ENCODE data around the gene BDKRB2. TPM values are rescaled to one million over a fixed set of nuclear protein-coding genes. Genes with fewer than 3 reads are reported as not detected.

Gene BDKRB2
- polyA plus RNA-seq, 2 of the 4 experiments (the other 2 are of a cell fraction): 13.9 to 21.6 TPM

GRCh38 chr14:96284430-96284829, 79.8 kb downstream of the BDKRB2 start:
- CTCF ChIA-PET: interaction anchor here (1.3 to 18.7 kb wide), 3 partner anchors 9 to 183 kb away, joined by 4 to 486 read pairs (median 8); no protein-coding TSS in a partner anchor
- H3K4me1 ChIP-seq: peaks cover 20% of the 10 kb centered on the region
- WGBS (ENCODE audit: missing lambda C conversion rate): 17% methylated on average over 1 of the region's 1 CpG
- POLR2A ChIA-PET: no interaction called here
- H3K27ac ChIP-seq: no peak overlapping the region
- FAIRE-seq (no peak), DNase-seq (ENCODE audit: low read depth in 1 of 2, low spot score in 1 of 2) (no peak), ATAC-seq (no peak)
- TF ChIP-seq CBX8 (IDR thresholded peaks at IDR 0.05): no peak
- TF ChIP-seq ZNF302 (CRISPR knock-in tag; IDR thresholded peaks at IDR 0.05): no peak
- TF ChIP-seq, protein P1, sequence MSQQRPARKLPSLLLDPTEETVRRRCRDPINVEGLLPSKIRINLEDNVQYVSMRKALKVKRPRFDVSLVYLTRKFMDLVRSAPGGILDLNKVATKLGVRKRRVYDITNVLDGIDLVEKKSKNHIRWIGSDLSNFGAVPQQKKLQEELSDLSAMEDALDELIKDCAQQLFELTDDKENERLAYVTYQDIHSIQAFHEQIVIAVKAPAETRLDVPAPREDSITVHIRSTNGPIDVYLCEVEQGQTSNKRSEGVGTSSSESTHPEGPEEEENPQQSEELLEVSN (IDR thresholded peaks at IDR 0.05; ENCODE audit: borderline replicate concordance, low read depth): no peak
- TF ChIP-seq POLR2A (IDR thresholded peaks at IDR 0.05; ENCODE audit: low read length): no peak
- TF ChIP-seq PBX3 (IDR thresholded peaks at IDR 0.05): no peak
- no peak for TF ChIP-seq RARB (CRISPR knock-in tag; IDR thresholded peaks at IDR 0.05)
- TF ChIP-seq, protein P2, sequence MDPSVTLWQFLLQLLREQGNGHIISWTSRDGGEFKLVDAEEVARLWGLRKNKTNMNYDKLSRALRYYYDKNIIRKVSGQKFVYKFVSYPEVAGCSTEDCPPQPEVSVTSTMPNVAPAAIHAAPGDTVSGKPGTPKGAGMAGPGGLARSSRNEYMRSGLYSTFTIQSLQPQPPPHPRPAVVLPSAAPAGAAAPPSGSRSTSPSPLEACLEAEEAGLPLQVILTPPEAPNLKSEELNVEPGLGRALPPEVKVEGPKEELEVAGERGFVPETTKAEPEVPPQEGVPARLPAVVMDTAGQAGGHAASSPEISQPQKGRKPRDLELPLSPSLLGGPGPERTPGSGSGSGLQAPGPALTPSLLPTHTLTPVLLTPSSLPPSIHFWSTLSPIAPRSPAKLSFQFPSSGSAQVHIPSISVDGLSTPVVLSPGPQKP (IDR thresholded peaks at IDR 0.05; ENCODE audit: low read depth, low read length): no peak
- TF ChIP-seq RNF2 (IDR thresholded peaks at IDR 0.05; ENCODE audit: borderline replicate concordance, low read depth): no peak
- TF ChIP-seq HDAC2 (IDR thresholded peaks at IDR 0.05): no peak
- no peak for TF ChIP-seq HOXB13 (CRISPR knock-in tag; IDR thresholded peaks at IDR 0.05; ENCODE audit: low read depth)
- no peak for TF ChIP-seq FOXS1 (CRISPR knock-in tag; IDR thresholded peaks at IDR 0.05)
- no peak for TF ChIP-seq CHD4 (IDR thresholded peaks at IDR 0.05; ENCODE audit: borderline replicate concordance)
- TF ChIP-seq CBX2 (IDR thresholded peaks at IDR 0.05; ENCODE audit: borderline replicate concordance, low read depth): no peak
- TF ChIP-seq, protein P3, sequence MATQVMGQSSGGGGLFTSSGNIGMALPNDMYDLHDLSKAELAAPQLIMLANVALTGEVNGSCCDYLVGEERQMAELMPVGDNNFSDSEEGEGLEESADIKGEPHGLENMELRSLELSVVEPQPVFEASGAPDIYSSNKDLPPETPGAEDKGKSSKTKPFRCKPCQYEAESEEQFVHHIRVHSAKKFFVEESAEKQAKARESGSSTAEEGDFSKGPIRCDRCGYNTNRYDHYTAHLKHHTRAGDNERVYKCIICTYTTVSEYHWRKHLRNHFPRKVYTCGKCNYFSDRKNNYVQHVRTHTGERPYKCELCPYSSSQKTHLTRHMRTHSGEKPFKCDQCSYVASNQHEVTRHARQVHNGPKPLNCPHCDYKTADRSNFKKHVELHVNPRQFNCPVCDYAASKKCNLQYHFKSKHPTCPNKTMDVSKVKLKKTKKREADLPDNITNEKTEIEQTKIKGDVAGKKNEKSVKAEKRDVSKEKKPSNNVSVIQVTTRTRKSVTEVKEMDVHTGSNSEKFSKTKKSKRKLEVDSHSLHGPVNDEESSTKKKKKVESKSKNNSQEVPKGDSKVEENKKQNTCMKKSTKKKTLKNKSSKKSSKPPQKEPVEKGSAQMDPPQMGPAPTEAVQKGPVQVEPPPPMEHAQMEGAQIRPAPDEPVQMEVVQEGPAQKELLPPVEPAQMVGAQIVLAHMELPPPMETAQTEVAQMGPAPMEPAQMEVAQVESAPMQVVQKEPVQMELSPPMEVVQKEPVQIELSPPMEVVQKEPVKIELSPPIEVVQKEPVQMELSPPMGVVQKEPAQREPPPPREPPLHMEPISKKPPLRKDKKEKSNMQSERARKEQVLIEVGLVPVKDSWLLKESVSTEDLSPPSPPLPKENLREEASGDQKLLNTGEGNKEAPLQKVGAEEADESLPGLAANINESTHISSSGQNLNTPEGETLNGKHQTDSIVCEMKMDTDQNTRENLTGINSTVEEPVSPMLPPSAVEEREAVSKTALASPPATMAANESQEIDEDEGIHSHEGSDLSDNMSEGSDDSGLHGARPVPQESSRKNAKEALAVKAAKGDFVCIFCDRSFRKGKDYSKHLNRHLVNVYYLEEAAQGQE (IDR thresholded peaks at IDR 0.05): no peak
- TF ChIP-seq EHMT2 (IDR thresholded peaks at IDR 0.05; ENCODE audit: low read depth): no peak
- TF ChIP-seq TP53 (CRISPR knock-in tag; IDR thresholded peaks at IDR 0.05): no peak
- no peak for TF ChIP-seq HOXA7 (CRISPR knock-in tag; IDR thresholded peaks at IDR 0.05)
- no peak for TF ChIP-seq RFX5 (IDR thresholded peaks at IDR 0.05)
- H3K9me3 ChIP-seq: no peaks in the 10 kb centered on the region
- no peak overlapping the region for H3K4me3 ChIP-seq
- no peak overlapping the region for H3K4me2 ChIP-seq

GRCh38 chr14:96285667-96286066, 81.0 kb downstream of the BDKRB2 start:
- ChIA-PET CTCF (interaction anchor here (1.0 to 18.7 kb wide), 4 partner anchors 10 to 292 kb away, joined by 3 to 486 read pairs (median 18); no protein-coding TSS in a partner anchor), POLR2A (no interaction called here)
- no peak for FAIRE-seq

More at GRCh38 chr14:96285667-96286066, 81.0 kb downstream of the BDKRB2 start:
- DNase-seq (ENCODE audit: low read depth in 1 of 2, low spot score in 1 of 2): no peak
- Histone ChIP-seq H3K4me3 (no peak overlapping the region), H3K4me2 (no peak overlapping the region), H3K27ac (no peak overlapping the region), H3K9me3 (no peaks in the 10 kb centered on the region), H3K4me1 (peaks cover 10% of the 10 kb centered on the region)
- WGBS (ENCODE audit: missing lambda C conversion rate): 92% methylated on average over 17 of the region's 17 CpGs
- no peak for TF ChIP-seq ZFP36 (IDR thresholded peaks at IDR 0.05; ENCODE audit: borderline replicate concordance, partially characterized antibody)
- ATAC-seq: no peak
